ENCODE results near the gene ULK1. TPM values are rescaled to one million over a fixed set of nuclear protein-coding genes. Genes with fewer than 3 reads are reported as not detected.
A peak's percentile ranks its signal among the peaks of the same experiment; 100 is the strongest.

The ULK1 gene
- 9.6 TPM for total RNA-seq (ENCODE audit: insufficient read depth, low replicate concordance)

DNA sequence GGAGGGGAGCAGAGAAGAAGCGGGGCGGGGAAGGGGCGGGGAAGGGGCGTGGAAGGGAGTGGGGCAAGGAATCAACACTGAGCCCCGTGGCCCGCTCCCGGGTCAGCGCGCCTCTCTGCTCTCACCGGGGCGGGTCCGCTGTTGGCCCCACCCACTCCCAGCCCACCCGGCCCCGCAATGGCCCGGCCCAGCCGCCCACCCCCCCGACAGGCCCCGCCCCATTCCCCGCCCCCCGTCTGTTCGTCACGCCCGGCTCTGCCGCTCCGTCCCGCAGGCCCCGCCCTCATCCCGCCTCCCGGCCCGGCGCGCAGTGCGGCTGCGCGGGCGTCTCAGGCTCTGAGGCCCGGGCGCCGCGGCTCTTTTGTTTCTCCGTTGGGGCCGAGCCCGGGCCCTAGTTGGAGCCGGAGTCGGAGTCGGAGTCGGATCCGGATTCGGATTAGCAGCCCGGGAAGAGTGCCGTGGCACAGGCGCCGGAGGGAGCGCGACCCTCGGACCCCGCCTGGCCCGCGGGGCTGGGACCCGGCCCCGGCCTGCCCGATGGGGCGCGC lies at the start of gene ULK1:
Gene ULK1 (plus strand): TSS at position 310 of the 548 bp plus-strand sequence. CDS start 380 bp downstream, outside the sequence.
- peak; percentile 93 for DNase-seq (ENCODE audit: low spot score)

DNA sequence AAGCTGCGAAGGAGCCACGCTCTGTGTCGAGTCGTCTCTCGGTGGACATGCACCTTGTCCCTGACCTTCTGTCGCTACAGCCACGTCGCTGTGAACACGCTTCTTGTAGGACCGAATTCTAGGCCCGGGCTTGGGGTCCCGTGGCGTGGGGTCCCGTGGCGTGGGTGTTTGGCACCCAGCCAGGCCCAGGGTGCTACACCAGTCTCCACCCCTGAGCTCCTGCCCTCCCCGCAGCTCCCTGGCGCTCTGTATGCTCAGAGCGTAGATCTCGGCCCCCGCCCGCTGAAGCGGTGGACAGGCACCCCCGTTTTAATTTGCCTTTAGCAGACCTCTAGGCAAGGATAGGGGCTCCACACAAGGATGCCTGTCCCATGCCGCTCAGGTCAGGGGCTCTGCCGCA lies 49.8 kb upstream of the ULK1 start:
- DNase-seq (ENCODE audit: low spot score), result no peak

DNA sequence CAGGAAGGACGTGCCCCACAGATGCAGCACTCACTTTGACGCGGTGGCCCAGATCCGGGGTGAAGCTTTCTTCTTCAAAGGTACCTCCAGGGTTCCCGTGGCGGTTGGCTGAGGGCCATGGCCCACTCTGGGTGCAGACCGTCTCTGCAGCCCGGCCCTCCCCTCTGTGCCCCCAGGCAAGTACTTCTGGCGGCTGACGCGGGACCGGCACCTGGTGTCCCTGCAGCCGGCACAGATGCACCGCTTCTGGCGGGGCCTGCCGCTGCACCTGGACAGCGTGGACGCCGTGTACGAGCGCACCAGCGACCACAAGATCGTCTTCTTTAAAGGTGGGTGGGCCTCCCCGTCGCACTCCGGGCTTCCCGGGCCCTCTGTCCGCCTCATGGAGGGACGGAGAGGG lies 49.3 kb upstream of the ULK1 start:
- no peak for DNase-seq (ENCODE audit: low spot score)

DNA sequence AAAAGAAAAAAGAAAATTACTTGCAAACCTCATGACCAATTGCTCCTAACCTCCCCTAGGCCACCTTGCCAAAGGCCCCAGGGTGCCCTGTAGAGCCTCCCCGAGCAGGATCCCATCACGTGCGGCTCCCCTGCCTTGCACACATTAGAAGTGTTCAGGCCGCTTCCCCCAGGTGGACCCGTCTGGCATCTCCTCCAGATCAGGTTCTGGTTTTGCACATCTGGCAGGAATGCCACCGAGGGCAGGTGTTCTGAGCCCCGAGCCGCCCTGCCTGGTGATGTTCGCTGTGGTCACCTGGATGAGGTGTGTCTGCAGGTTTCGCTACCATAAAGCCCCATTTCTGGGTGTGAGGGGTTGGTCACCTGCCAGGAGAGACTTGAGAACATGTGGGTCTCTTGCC lies 47.0 kb upstream of the ULK1 start:
- no peak for DNase-seq (ENCODE audit: low spot score)

GRCh38 chr12:131848753-131849152 lies 45.7 kb upstream of the ULK1 start:
- DNase-seq (ENCODE audit: low spot score), result no peak

- DNase-seq (ENCODE audit: low spot score), result no peak
These were observed 44.5 kb upstream of the ULK1 start for GRCh38 chr12:131849700-131850553.

- DNase-seq (ENCODE audit: low spot score), result peak; percentile 14
These were observed 43.4 kb upstream of the ULK1 start for GRCh38 chr12:131850856-131851559.

DNA sequence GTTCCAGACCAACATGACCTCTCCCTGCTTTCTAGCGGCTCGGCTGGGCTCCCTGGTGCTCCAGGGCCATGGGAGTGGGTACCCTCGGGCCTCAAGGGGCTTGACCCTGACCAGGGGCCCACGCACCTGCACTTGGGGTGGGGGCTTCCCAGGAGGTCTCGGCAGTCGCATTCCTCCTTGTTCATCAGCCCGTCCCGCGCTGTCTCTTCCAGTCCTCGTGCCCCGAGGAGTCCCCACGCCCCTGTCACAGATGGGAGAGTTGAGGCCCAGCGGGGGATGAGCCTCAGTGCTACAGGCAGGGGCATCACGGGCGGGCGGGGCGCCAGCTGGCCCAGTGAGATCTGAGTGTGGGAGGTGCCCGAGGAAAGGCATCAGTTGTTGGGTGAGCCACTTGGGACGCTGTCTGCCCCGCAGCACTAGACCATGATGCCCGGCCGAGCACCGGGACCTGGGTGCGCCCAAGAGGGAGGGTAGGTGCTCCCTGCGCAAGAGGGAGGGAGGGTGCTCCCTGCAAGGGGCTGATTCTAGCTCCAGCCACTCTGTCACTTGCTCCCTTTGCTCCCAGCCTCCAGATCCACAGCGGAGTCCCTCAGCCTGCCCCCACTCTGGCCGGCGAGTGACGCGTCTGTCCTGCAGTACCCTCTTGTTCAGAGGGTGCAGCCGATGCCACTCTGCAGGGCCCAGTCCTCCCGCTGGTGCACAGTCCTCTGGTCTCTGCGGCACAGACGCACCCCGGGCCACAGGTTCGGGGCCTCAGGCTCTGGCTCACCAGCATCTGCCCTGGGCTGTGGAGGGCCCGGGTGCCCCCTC lies 42.5 kb upstream of the ULK1 start:
- DNase-seq (ENCODE audit: low spot score), result no peak

- DNase-seq (ENCODE audit: low spot score), result no peak
These were observed 41.7 kb upstream of the ULK1 start for GRCh38 chr12:131852551-131853299.

GRCh38 chr12:131853832-131854797 lies 40.3 kb upstream of the ULK1 start:
- no peak for DNase-seq (ENCODE audit: low spot score)

DNA sequence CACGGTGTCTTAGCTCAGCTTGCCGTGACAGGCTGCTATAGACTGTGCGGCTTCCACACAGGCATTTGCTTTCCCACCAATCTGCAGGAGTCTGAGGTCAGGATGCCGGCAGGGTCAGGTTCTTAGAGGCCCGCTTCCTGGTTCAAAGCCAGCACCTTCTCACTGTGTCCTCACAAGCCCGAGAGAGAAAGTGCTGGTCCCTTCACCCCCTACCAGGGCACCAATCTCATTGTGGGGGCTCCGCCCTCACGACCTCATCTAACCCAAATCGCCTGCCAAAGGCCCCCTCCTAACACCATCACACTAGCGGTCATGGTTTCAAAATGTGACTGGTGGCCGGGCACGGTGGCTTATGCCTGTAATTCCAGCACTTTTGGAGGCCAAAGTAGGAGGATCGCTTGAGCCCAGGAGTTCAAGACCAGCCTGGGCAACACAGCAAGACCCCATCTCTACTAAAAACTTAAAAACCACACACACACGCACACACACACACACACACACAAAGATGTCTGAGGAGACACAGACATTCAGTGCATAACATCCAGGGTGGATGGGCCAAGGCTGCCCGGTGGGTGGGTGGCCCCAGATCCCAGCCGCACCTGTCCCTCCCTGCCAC lies 39.5 kb upstream of the ULK1 start:
- DNase-seq (ENCODE audit: low spot score), result no peak

DNA sequence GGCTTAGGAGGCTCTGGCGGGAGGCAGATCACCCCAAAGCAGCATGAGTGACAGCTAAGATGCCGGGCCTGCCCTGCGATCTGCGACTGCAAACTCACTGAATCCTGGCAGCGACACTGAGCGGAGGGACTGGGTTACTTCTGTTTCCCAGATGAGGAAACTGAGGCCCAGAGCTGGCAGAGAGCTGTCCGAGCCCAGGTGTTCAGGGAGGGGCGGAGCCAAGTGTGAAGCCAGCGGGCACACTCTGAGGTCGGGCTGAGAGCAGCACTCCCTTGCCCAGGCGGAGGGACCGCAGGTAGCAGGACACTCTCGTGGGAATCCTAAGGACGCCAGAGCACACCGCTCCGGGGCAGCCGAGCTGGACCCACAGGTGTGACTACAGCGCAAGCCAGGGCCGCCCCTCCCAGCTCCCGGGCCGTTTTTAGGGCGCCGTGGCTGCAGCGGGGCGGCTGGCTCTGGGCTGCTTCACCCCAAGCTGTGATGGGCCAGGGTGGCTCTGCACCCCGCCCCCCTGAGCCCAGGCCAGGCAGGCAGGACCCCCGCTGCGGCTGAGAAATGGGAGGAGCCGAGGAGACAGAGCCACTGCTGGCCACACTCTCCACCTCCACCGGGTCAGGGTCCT lies 38.8 kb upstream of the ULK1 start:
- no peak for DNase-seq (ENCODE audit: low spot score)

DNA sequence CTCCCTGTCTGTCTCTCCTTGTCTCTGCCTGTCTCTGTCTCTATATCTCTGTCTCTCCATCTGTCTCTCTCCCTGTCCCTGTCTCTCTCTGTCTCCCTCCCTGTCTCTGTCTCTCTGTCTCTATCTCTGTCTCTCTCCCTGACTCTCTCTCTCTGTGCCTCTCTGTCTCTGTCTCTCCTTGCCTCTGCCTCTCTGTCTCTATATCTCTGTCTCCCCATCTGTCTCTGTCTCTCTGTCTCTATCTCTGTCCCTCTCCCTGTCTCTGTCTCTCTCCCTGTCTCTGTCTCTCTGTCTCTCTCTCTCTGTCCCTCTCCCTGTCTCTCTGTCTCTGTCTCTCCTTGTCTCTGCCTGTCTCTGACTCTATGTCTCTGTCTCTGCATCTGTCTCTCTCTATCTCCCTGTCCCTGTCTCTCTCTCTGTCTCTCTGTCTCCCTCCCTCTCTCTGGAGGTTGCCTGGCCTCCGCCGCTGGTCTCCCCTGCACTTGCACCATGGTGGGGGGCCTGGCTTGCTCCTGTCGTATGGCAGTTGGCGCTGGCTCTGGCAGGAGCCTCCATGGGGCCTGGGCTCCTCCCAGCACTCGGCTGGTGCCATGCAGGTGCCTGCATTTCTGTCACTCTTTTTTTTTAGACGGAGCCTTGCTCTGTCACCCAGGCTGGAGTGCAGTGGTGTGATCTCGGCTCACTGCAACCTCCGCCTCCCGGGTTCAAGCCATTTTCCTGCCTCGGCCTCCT lies 37.9 kb upstream of the ULK1 start:
- DNase-seq (ENCODE audit: low spot score), result no peak

GRCh38 chr12:131857908-131858850 lies 36.2 kb upstream of the ULK1 start:
- DNase-seq (ENCODE audit: low spot score), result no peak

DNA sequence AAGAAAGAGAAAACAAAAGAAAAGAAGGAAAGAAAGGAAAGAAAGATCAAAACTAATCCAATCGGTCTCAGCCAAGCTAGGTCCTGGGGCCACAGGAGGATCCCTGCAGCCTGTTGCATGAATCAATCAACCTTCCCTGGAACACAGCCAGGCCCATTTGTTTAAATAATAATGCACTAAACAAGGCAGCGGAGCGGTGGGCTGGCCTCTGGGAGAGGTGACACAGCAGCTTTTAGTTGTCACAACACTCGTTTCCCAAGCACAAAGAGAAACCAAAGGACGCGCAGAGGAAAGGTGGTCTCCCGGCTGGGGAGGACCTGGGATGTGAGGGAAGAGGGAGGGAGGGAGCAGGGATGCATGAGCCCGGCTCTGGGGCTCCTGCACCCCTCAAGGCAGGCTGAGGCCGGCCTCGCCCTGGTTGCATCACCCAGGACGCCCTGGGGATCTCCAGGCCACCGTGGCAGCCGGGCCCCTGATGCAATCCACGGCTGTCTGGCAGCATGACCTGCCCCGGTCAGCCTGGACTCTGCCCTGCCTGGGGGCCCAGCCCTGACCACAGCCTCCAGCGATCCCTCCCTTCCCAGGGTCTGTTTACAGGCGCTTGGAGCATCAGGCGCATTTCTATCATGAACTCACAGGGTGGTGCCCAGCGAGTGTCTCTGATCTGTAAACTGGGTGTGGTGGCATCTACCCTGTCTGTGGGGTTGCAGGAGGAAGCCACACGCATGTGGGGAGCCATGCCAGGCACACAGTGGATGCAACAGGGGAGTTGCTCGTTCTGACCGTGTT lies 33.8 kb upstream of the ULK1 start:
- peak; percentile 58 for DNase-seq (ENCODE audit: low spot score)

Data from umbilical cord (tissue), 2 donors.